Neural cell (in vitro differentiated cells): ENCODE measurements around the gene RING1. TPM values are rescaled to one million over a fixed set of nuclear protein-coding genes. Genes with fewer than 3 reads are reported as not detected.

Source experiments
- H2AFZ ChIP-seq: fragments of 200-600, 300-800 bp; sonication (generic), shearing (Covaris generic); 2 replicates; pipeline ENCODE4 v1.6.0; 2014; ENCODE audit warnings: low read depth, mild to moderate bottlenecking, antibody characterized with exemption, low read length, moderate library complexity
- H3F3A ChIP-seq: fragments of 200-600 bp; shearing (Covaris generic); 2 replicates; pipeline ENCODE4 v1.6.1; 2016; ENCODE audit warnings: mild to moderate bottlenecking, moderate library complexity, mixed read lengths, antibody characterized with exemption, low read length; ENCODE audit not compliant: insufficient read depth, poor library complexity, severe bottlenecking
- H3K27ac ChIP-seq: fragments of 200-600, 300-800 bp; sonication (generic), shearing (Covaris generic); 2 replicates; pipeline ENCODE4 v1.5.1; 2014; ENCODE audit warnings: mild to moderate bottlenecking, low read length, moderate library complexity
- H3K27me3 ChIP-seq: fragments of 300-800, 200-600 bp; sonication (generic), shearing (Covaris generic); 2 replicates; pipeline ENCODE4 v1.6.0; 2014; ENCODE audit warnings: mild to moderate bottlenecking, low read depth, low read length, moderate library complexity; ENCODE audit not compliant: insufficient read depth
- H3K36me3 ChIP-seq: fragments of 300-800, 200-600 bp; sonication (generic), shearing (Covaris generic); 2 replicates; pipeline ENCODE4 v1.5.1; 2014; ENCODE audit warnings: mild to moderate bottlenecking, antibody characterized with exemption, low read length, moderate library complexity; ENCODE audit not compliant: insufficient read depth
- H3K4me2 ChIP-seq: fragments of 300-800, 200-600 bp; sonication (generic), shearing (Covaris generic); 2 replicates; pipeline ENCODE4 v1.6.0; 2014; ENCODE audit warnings: mild to moderate bottlenecking, low read length
- H3K4me3 ChIP-seq: fragments of 300-800, 200-600 bp; sonication (generic), shearing (Covaris generic); 2 replicates; pipeline ENCODE4 v1.5.1; 2014; ENCODE audit warnings: mild to moderate bottlenecking, low read length, moderate library complexity
- H3K79me2 ChIP-seq: fragments of 200-600 bp; shearing (Covaris generic); replicated peaks from 2 replicates; pipeline ENCODE4 v1.6.0; 2014; ENCODE audit warnings: mild to moderate bottlenecking, low read length, moderate library complexity; ENCODE audit not compliant: insufficient read depth
- H3K9ac ChIP-seq: fragments of 300-800, 200-600 bp; sonication (generic), shearing (Covaris generic); 2 replicates; pipeline ENCODE4 v1.6.1; 2016; ENCODE audit warnings: mild to moderate bottlenecking, low read length, mixed read lengths
- H3K9me2 ChIP-seq: fragments of 200-600 bp; shearing (Covaris generic); 2 replicates; pipeline ENCODE4 v1.6.1; 2016; ENCODE audit warnings: mild to moderate bottlenecking, low read length, mixed read lengths; ENCODE audit not compliant: insufficient read depth
- H3K9me3 ChIP-seq: fragments of 200-600, 300-800 bp; sonication (generic), shearing (Covaris generic); 2 replicates; pipeline ENCODE4 v1.6.1; 2016; ENCODE audit warnings: mild to moderate bottlenecking, mixed run types, low read length, moderate library complexity, mixed read lengths
- H4K20me1 ChIP-seq: fragments of 200-600 bp; shearing (Covaris generic); 2 replicates; pipeline ENCODE4 v1.6.1; 2016; ENCODE audit warnings: mild to moderate bottlenecking, mixed run types; ENCODE audit not compliant: insufficient read depth
- CTCF ChIP-seq: fragments of 450-650 bp; IDR thresholded peaks from 2 replicates; pipeline ENCODE4 v1.5.1; 2014; ENCODE audit warnings: antibody characterized with exemption, mild to moderate bottlenecking, moderate library complexity; ENCODE audit not compliant: poor library complexity, severe bottlenecking
- EP300 ChIP-seq: fragments of 450-650 bp; conservative IDR thresholded peaks from 2 replicates; pipeline ENCODE4 v1.6.1; 2014; ENCODE audit warnings: antibody characterized with exemption, mild to moderate bottlenecking, moderate library complexity; ENCODE audit not compliant: poor library complexity, severe bottlenecking
- EZH2 ChIP-seq: fragments of 200-600, 300-800 bp; shearing (Covaris generic), sonication (generic); IDR thresholded peaks from 2 replicates; pipeline ENCODE4 v1.6.1; 2014; ENCODE audit warnings: antibody characterized with exemption, low read length, borderline replicate concordance, mild to moderate bottlenecking; ENCODE audit not compliant: insufficient read depth, poor library complexity, severe bottlenecking
- MXI1 ChIP-seq: fragments of 450-650 bp; conservative IDR thresholded peaks from 2 replicates; pipeline ENCODE4 v1.6.1; 2014; ENCODE audit warnings: antibody characterized with exemption, mild to moderate bottlenecking; ENCODE audit not compliant: poor library complexity, severe bottlenecking
- POLR2AphosphoS5 ChIP-seq: IDR thresholded peaks from 2 replicates; pipeline ENCODE4 v1.6.1; 2012
- RAD21 ChIP-seq: fragments of 450-650 bp; conservative IDR thresholded peaks from 2 replicates; pipeline ENCODE4 v1.6.1; 2014; ENCODE audit warnings: antibody characterized with exemption, mild to moderate bottlenecking, moderate library complexity
- REST ChIP-seq: IDR thresholded peaks from 2 replicates; pipeline ENCODE4 v1.6.1; 2012; ENCODE audit warnings: borderline replicate concordance
- SMC3 ChIP-seq: fragments of 450-650 bp; conservative IDR thresholded peaks from 2 replicates; pipeline ENCODE4 v1.6.1; 2014; ENCODE audit warnings: antibody characterized with exemption, mild to moderate bottlenecking, moderate library complexity; ENCODE audit not compliant: poor library complexity
- TAF1 ChIP-seq: IDR thresholded peaks from 2 replicates; pipeline ENCODE4 v1.6.1; 2012; ENCODE audit warnings: low read depth
- polyA plus RNA-seq: library from polyadenylated mRNA; depleted of rRNA; stranded (reverse); fragments of >200 nt; gene quantifications from 2 replicates; pipeline ENCODE4 v1.2.3, GENCODE V29; 2014

RING1 gene
- polyA plus RNA-seq, 1 donor from 2014 or later: 107 TPM

GRCh38 chr6:33185654-33186187 is 22.6 kb upstream of the RING1 start:
- Histone ChIP-seq H3F3A (no peaks in the 10 kb centered on the region), H2AFZ (no peak overlapping the region), H3K27ac (no peak overlapping the region), H3K27me3 (no peaks in the 10 kb centered on the region), H3K9me2 (no peaks in the 10 kb centered on the region), H3K4me2 (no peak overlapping the region), H4K20me1 (no peaks in the 10 kb centered on the region), H3K9me3 (no peaks in the 10 kb centered on the region), H3K9ac (no peak overlapping the region), H3K4me3 (no peak overlapping the region), H3K79me2 (no peaks in the 10 kb centered on the region), H3K36me3 (no peaks in the 10 kb centered on the region)
- no peak for TF ChIP-seq TAF1
- TF ChIP-seq RAD21: no peak
- TF ChIP-seq CTCF: no peak
- TF ChIP-seq EP300: no peak
- TF ChIP-seq MXI1: no peak
- no peak for TF ChIP-seq POLR2AphosphoS5
- no peak for TF ChIP-seq EZH2
- TF ChIP-seq REST: no peak
- TF ChIP-seq SMC3: no peak

- H3K4me2 ChIP-seq: no peak overlapping the region
- H3K27ac ChIP-seq: no peak overlapping the region
- H3K36me3 ChIP-seq: no peaks in the 10 kb centered on the region
- H3K9me2 ChIP-seq: no peaks in the 10 kb centered on the region
- no peak overlapping the region for H2AFZ ChIP-seq
- H3K27me3 ChIP-seq: peaks cover 16% of the 10 kb centered on the region
- TF ChIP-seq REST (no peak), MXI1 (no peak), EZH2 (no peak), SMC3 (no peak), EP300 (no peak), TAF1 (no peak), POLR2AphosphoS5 (no peak), CTCF (no peak), RAD21 (no peak)
- no peaks in the 10 kb centered on the region for H4K20me1 ChIP-seq
- H3K4me3 ChIP-seq: no peak overlapping the region
- no peaks in the 10 kb centered on the region for H3K9me3 ChIP-seq
- no peak overlapping the region for H3K9ac ChIP-seq
- H3K79me2 ChIP-seq: no peaks in the 10 kb centered on the region
- H3F3A ChIP-seq: no peaks in the 10 kb centered on the region
These were observed 20.5 kb upstream of the RING1 start for GRCh38 chr6:33187809-33188208.
